ENCODE measurements around the gene TOMM40. TPM values are rescaled to one million over a fixed set of nuclear protein-coding genes. Genes with fewer than 3 reads are reported as not detected.
A peak's percentile ranks its signal among the peaks of the same experiment; 100 is the strongest.

Gene TOMM40
- total RNA-seq, 1 experiment from 2014 or later, result 180 TPM

- Histone ChIP-seq H3K9ac (ENCODE audit: extremely low read depth, insufficient read length, low read length) (no peak overlapping the region), H3K23me2 (ENCODE audit: insufficient read length, low read depth, low read length, poor library complexity, severe bottlenecking) (no peaks in the 10 kb centered on the region), H2BK5ac (ENCODE audit: insufficient read length, low read length) (no peak overlapping the region), H3K23ac (ENCODE audit: insufficient read length, low read depth, low read length) (no peak overlapping the region), H3K18ac (ENCODE audit: insufficient read length, low read depth, low read length) (no peak overlapping the region), H4K91ac (ENCODE audit: insufficient read length, low read depth, low read length) (no peak overlapping the region), H3K27me3 (ENCODE audit: insufficient read depth, low read length) (no peaks in the 10 kb centered on the region), H3K4me1 (ENCODE audit: insufficient read depth, low read length) (no peaks in the 10 kb centered on the region; the same call in 1 of the 2 replicates), H2BK12ac (ENCODE audit: insufficient read length, low read depth, low read length) (no peak overlapping the region), H3K27ac (ENCODE audit: insufficient read length, low read depth, low read length) (no peak overlapping the region), H3K4ac (ENCODE audit: low read depth, low read length) (no peak overlapping the region), H3K79me2 (ENCODE audit: insufficient read depth, low read length) (no peaks in the 10 kb centered on the region), H2AFZ (ENCODE audit: low read length) (no peak overlapping the region), H2BK20ac (ENCODE audit: low read depth, low read length, poor library complexity, severe bottlenecking) (no peak overlapping the region), H4K5ac (ENCODE audit: insufficient read length, low read depth, low read length) (no peak overlapping the region), H2BK120ac (ENCODE audit: low read depth, low read length, poor library complexity, severe bottlenecking) (no peak overlapping the region), H4K8ac (replicated peaks; ENCODE audit: insufficient read length, low read depth, low read length) (no peak overlapping the region), H3K14ac (ENCODE audit: insufficient read depth, low read length) (no peak overlapping the region), H4K20me1 (ENCODE audit: control insufficient read depth, insufficient read depth, insufficient read length) (no peaks in the 10 kb centered on the region), H3K4me2 (ENCODE audit: insufficient read depth, insufficient read length, low read length) (no peak overlapping the region), H3T11ph (ENCODE audit: low read length) (no peak overlapping the region), H3K9me3 (ENCODE audit: control insufficient read depth, low read depth, low read length) (no peaks in the 10 kb centered on the region), H2AK5ac (ENCODE audit: insufficient read length, low read length) (no peak overlapping the region), H2BK15ac (ENCODE audit: low read depth, low read length) (peak overlapping the region; percentile 80; the same call in 1 of the 2 replicates), H3K56ac (ENCODE audit: insufficient read length, low read depth, low read length) (no peak overlapping the region), H3K79me1 (ENCODE audit: insufficient read depth, low read depth, low read length, poor library complexity, severe bottlenecking) (no peaks in the 10 kb centered on the region)
- peaks cover 30% of the 10 kb centered on the region for H3K27me3 Mint-ChIP-seq (ENCODE audit: low read depth)
- H3K27ac Mint-ChIP-seq, result no peak overlapping the region
- DNase-seq, result no peak
- TF ChIP-seq, protein P1, sequence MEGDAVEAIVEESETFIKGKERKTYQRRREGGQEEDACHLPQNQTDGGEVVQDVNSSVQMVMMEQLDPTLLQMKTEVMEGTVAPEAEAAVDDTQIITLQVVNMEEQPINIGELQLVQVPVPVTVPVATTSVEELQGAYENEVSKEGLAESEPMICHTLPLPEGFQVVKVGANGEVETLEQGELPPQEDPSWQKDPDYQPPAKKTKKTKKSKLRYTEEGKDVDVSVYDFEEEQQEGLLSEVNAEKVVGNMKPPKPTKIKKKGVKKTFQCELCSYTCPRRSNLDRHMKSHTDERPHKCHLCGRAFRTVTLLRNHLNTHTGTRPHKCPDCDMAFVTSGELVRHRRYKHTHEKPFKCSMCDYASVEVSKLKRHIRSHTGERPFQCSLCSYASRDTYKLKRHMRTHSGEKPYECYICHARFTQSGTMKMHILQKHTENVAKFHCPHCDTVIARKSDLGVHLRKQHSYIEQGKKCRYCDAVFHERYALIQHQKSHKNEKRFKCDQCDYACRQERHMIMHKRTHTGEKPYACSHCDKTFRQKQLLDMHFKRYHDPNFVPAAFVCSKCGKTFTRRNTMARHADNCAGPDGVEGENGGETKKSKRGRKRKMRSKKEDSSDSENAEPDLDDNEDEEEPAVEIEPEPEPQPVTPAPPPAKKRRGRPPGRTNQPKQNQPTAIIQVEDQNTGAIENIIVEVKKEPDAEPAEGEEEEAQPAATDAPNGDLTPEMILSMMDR (conservative IDR thresholded peaks at IDR 0.05), result no peak
- H3K36me3 Mint-ChIP-seq (ENCODE audit: insufficient read depth in 1 of 3, low read depth in 3 of 3), result no peaks in the 10 kb centered on the region; a peak in 1 of 7 replicates
- H3K4me3 Mint-ChIP-seq, result no peak overlapping the region
- no CpG with 5 or more reads among the region's 4 CpGs for WGBS (ENCODE audit: extremely low coverage, insufficient read length, low lambda C conversion rate)
- peaks cover 8 to 17% of the 10 kb centered on the region in 2 experiments for H3K4me1 Mint-ChIP-seq
- no peaks in the 10 kb centered on the region for H3K9me3 Mint-ChIP-seq
Observed at GRCh38 chr19:44931541-44931940, 40.5 kb downstream of the TOMM40 start.
